HUDEP-2 (cell line): Measurements from ENCODE around the gene CAPN12.
A peak's percentile ranks its signal among the peaks of the same experiment; 100 is the strongest.
"Not testable (repeated sequence)": the region's sequence is repeated elsewhere in the genome, so short reads cannot be mapped to it uniquely, and the experiment has no call there.

Source experiments
- DNase-seq, 76 experiments: peaks; one replicate each; lab custom pipeline; 2025; ENCODE audit not compliant: unreplicated experiment in 76 of 76; lab: John Stamatoyannopoulos, UW

Gene CAPN12

GRCh38 chr19:38770949-38771275, 26.6 kb upstream of the CAPN12 start:
- DNase-seq = not testable (repeated sequence)

- DNase-seq = not testable (repeated sequence)
Measured at GRCh38 chr19:38770228-38770948, 26.1 kb upstream of the CAPN12 start.

DNA sequence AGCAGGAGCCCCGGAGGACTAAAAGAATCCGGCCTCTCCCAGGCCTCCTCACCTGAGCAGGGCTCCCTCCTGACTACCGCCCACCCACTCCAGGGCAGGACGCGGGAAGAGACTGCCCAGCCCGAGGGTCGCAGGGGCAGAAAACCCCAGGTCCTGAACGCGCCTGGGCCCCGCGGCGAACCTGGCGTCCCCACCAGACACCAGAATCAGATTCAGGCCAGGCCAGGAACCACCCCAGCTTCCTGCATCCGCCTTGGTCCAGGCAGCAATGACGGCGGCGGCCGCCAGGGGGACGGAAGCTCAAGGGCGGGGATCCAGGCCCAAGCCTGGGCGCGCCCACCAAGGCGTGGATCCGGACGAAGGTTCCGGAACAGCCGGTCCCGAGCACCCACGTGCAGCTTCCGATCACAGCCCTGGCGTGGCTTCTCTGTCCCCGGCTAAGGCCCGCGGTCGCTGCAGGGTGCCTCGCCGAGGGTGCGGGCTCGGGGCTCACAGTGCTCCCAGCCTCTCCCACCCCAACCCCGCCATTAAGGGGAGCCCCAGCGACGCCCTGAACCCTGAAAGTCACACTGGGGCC, 25.4 kb upstream of the CAPN12 start:
- DNase-seq = peak in 75 of 76 experiments; percentile 46 to 97 (median 89)

- no peak for DNase-seq
Measured at GRCh38 chr19:38766276-38767047, 22.2 kb upstream of the CAPN12 start.

- no peak for DNase-seq
Measured at GRCh38 chr19:38765214-38765613, 20.9 kb upstream of the CAPN12 start.

DNA sequence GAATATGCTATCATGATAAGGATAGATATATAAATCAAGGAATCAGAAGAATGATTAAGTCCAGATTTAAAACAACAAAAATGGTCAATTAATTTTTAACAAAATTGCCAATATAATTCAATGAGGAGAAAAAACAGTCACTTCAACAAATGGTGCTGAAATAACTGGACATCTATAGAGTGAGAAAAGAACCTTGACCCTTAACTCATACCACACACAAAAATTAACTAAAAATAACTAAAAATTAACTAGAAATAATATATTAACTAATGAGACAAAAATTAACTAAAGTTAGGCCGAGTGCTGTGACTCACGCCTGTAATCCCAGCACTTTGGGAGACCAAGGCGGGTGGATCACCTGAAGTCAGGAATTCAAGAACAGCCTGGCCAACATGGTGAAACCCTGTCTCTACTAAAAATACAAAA, 19.5 kb upstream of the CAPN12 start:
- DNase-seq = no peak

GRCh38 chr19:38761884-38762389, 17.7 kb upstream of the CAPN12 start:
- not testable (repeated sequence) for DNase-seq

DNA sequence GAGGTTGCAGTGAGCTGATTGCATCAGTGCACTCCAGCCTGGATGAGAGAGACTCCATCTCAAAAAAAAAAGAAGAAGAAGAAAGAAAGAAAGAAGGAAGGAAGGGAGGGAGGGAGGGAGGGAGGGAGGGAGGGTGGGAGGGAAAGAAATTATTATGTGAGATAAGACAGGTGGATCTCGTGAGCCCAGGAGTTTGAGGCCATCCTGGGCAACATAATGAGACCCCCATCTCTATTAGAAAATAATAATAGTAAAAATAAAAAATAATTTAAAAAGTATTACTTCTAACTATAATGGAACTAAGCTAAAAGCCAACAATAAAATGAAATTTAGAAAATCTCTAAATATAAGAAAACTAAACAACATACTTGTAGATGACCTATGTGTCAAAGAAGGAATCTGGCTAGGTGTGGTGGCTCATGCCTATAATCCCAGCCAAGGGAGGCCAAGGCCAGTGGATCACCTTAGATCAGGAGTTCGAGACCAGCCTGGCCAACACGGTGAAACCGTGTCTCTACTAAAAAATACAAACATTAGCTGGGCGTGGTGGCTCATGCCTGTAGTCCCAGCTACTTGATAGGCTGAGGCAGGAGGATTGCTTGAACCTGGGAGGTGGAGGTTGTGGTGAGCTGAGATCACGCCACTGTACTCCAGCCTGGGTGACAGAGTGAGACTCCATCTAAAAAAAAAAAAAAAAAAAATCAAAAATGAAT, 16.7 kb upstream of the CAPN12 start:
- not testable (repeated sequence) for DNase-seq

DNA sequence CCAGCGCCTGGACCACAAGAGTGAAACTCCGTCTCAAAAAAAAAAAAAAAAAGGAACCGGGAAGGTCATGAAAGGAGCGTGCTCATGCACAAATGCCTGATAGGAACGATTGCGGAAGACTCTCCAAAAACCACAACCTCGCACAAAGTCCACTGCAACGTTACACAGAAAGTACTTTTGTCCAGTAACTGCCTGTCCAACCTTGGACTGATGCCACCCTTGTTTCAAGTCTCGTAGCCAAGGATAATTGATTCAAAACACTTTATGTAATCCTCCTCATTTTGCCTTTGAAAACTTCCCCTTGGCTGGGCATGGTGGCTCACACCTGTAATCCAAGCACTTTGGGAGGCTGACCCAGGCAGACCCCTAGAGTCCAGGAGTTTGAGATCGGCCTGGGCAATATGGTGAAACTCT, 15.3 kb upstream of the CAPN12 start:
- DNase-seq = no peak

DNA sequence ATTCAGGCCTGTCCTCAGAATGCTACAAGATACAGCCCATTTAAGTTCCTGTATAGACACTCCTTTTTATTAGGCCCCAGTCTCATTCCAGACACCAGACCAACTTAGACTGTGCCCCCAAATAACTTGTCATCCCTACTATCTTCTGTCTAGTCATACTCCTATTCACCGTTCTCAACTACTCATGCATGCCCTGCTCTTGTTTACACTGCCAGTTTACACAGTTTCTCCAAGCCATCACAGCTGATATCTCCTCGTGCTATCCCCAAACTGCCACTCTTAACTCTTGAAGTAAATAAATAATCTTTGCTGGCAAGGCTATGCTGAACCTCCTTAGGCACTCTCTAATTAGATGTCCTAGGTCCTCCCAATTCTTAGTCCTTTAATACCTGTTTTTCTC, 9.9 kb upstream of the CAPN12 start:
- DNase-seq = not testable (repeated sequence)

DNA sequence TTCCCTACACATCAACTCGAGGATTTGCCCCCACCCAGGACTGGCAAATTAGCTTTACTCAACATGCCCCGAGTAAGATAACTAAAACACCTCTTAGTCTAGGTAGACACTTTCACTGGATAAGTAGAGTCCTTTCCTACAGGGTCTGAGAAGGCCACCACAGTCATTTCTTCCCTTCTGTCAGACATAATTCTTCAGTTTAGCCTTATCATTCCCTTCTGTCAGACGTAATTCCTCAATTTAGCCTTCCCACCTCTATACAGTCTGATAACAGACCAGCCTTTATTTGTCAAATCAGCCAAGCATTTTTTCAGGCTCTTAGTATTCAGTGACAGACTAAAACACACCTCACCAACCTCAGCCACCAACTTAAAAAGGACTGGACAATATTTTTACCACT, 9.5 kb upstream of the CAPN12 start:
- DNase-seq = not testable (repeated sequence)

DNA sequence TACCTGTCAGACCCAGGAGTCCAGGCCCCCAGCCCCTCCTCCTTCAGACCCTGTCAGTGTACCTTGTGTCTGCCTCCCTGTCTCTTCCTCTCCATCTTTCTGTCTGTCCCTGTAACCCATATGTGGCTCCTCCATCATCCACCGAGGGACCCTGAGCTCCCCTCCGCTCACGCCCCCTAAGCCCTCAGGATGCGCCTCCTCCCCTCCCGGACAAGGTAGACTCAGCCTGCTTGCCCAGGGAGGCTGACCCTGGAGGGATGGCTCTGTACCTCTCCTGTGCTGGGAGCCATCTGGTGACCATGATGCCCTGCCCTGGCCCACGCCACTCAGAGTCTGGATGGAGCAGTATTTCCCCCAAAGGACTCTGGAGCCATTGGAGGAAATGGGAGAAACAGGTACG, 1.0 kb upstream of the CAPN12 start:
- DNase-seq = no peak

- DNase-seq = peak in 1 of 76 experiments; percentile 15
Measured at GRCh38 chr19:38744874-38745273, 600 bp upstream of the CAPN12 start.

DNA sequence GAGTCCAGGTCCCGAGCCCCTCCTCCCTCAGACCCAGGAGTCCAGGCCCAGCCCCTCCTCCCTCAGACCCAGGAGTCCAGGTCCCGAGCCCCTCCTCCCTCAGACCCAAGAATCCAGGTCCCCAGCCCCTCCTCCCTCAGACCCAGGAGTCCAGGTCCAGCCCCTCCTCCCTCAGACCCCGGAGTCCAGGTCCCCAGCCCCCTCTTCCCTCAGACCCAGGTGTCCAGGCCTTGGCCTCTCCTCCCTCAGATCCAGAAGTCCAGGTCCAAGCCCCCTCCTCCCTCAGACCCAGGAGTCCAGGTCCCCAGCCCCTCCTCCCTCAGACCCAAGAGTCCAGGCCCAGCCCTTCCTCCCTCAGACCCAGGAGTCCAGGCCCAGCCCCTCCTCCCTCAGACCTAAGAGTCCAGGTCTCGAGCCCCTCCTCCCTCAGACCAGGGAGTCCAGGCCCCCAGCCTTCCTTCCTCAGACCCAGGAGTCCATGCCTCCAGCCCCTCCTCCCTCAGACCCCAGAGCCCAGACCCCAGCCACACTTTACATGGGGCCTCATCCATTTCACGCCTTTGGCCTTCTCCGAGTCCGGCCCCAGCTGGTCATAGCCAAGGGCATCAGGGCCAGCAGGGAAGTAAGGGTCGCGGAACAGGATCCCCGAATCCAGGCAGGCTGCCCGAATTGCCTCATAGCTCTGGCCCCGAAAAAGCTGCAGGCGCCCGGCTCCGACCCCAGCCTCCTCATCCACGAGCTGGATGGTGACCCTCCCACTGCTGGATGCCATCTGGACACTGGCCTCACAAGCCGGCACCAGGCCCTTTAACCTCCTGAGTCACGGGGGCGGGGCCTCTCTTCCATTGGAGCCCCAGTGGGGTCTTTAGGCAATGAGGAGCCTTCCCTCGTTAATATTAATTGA, 628 bp downstream of the CAPN12 start:
- no peak for DNase-seq

- DNase-seq = no peak
Measured at GRCh38 chr19:38742906-38743305, 1.4 kb downstream of the CAPN12 start.

GRCh38 chr19:38742296-38742695, 2.0 kb downstream of the CAPN12 start:
- no peak for DNase-seq

DNA sequence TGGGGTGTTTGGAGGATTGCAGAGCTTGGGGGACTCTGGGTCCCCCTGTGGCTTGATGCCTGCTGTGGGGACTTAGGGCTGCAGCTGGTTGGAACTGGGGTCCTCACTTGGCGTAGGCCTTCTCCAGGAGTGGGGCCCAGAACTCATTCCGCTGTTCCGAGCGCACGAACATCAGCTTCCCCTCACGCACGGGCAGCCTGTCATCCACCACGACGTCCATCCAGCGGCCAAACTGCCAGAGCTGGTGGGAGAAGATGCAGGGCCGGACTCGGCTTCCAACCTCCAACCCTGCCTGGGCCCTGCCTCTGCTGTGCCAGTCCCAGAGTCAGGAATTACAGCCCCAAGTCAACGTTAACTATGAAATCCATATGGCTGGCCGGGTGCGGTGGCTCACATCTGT, 2.6 kb downstream of the CAPN12 start:
- no peak for DNase-seq

DNA sequence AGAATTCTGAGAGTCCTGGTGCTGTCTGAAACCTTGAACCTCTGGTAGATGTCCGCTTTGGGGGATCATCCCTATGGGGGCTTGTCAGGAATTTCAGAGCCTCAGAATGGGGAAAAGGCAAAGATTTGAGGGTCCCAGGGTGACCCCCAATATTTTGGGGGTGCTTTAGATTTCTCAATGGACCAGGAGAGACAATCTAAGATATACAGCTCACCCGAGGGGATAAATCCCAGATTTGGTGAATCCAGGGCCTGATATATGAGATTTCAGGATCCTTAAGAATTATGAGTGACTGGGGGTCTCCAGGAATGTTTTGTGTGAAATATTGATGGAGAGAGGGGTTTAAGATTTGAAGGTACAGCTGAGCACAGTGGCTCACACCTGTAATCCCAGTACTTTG, 3.3 kb downstream of the CAPN12 start:
- no peak for DNase-seq

DNA sequence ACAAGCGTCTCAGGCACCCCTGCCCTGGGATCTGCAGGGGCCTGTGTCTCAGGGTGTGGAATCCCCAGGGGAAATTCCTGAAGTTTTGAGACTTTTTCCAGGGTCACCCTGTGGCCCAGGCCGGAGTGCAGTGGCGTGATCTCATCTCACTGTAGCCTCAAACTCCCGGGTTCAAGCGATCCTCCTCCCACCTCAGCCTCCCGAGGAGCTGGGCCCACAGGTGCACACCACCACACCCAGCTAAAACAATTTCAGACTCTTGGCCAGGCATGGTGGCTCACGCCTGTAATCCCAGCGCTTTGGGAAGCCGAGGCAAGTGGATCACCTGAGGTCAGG, 4.0 kb downstream of the CAPN12 start:
- DNase-seq = no peak
